ENCODE data around the gene EIPR1.
"Not testable (repeated sequence)": the region's sequence is repeated elsewhere in the genome, so short reads cannot be mapped to it uniquely, and the experiment has no call there.

Gene EIPR1

DNA sequence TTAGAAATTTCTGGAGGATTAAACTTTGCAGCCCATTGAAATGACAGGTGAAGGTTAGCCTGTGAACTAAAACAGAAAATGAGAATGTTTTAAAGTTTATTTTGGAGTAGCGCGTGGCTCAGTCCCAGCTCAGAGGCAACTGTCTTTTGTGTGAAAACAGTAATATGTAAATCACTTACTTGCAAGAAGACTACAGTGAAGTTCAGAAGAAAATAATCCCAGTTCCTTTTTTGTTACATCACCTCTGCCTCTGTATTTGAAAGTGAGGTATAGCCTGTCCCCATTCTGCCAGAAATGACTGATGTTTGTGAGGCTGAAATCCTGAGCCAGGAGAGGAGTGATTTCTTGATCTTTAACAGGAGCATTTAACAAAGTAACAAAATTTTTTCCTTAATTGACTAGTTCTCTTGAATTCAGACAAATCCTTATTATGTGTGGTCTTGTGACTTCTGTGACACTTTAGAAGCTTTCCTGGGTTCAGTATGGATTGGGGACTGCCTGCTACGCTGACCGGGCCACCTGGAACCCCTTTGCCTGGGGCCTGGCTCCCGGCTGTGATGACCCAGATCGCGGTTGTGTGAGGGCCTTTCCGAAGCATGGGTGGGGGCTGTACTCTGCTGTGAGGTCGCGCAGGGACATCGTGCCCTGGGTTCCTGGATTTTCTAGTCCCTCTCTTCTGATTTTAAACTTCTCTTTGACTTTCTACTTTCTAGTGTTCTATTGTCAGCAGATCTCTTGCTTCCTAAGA, 26.1 kb upstream of the EIPR1 start:
- DNase-seq, result no peak

GRCh38 chr2:3399829-3400228, 22.2 kb upstream of the EIPR1 start:
- DNase-seq, result no peak

DNA sequence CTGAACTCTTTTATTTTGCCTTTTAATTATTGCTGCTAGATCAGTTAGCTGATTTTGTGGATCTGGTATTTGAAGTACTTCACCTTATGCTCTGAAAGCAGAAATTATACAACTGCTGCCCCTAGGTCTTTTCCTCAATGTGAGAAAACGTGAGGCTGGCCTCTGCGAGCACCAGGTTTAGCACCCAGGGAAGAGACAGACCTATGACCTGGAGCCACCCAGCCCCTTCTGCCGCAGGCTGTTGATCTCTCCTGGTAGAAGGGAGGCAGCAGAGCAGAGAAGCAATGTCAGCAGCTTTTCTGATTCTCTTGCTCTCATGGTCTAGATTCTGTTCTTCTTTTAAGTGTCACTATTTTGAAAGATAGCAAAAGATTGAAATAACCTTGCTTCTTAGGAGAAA, 21.8 kb upstream of the EIPR1 start:
- no peak for DNase-seq

GRCh38 chr2:3398857-3399256, 21.2 kb upstream of the EIPR1 start:
- DNase-seq, result no peak

DNA sequence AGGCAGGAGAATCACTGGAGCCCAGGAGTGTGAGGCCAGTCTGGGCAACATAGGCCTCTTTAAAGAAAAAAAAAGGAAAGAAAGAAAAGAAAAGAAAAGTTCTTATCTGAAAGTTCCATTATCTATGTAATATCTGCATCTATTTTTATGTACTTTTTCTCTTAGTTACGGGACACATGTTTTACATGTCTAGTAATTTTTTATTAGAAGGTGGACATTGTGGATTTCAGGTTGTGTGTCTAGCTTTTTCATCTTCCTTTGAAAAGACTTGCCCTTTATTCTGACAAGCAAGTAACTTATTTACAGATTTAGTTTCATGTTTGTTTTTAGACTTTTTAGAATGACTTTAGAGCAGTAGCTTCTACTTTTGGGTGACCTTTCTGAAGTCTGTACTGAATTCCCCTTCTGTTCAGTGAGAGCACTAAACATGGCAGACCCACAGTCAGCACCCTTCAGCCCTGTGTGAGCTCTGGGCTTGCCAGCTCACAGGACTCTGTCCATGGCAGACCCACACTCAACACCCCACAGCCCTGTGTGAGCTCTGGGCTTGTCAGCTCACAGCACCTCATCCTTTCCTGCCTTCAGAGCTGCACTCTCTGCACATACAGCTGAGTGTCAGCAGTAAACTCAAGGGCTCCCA, 19.4 kb upstream of the EIPR1 start:
- no peak for DNase-seq

- no peak for DNase-seq
These were observed 14.6 kb upstream of the EIPR1 start for GRCh38 chr2:3392216-3392615.

DNA sequence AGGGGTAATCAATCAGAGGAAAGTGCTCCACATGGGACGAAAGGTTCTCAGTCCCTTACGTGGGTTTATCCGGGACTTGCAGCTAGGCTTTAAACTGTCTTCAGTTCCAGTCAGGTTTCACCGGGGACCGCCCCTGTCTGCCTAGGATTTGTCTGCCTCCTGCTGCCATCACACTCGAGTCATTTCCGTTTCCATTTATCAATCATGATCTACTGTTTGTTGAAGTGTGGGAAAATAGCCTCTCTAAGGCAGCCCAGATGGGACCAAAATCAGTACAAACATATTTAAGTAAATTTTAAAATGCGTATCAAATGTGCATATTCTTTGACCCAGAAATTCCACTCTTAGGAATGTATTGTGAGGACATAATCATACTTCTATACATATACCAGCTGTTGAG, 12.4 kb upstream of the EIPR1 start:
- DNase-seq, result no peak

- no peak for DNase-seq
These were observed 11.6 kb upstream of the EIPR1 start for GRCh38 chr2:3389193-3389592.

- no peak for DNase-seq
These were observed 10.8 kb upstream of the EIPR1 start for GRCh38 chr2:3388412-3388738.

DNA sequence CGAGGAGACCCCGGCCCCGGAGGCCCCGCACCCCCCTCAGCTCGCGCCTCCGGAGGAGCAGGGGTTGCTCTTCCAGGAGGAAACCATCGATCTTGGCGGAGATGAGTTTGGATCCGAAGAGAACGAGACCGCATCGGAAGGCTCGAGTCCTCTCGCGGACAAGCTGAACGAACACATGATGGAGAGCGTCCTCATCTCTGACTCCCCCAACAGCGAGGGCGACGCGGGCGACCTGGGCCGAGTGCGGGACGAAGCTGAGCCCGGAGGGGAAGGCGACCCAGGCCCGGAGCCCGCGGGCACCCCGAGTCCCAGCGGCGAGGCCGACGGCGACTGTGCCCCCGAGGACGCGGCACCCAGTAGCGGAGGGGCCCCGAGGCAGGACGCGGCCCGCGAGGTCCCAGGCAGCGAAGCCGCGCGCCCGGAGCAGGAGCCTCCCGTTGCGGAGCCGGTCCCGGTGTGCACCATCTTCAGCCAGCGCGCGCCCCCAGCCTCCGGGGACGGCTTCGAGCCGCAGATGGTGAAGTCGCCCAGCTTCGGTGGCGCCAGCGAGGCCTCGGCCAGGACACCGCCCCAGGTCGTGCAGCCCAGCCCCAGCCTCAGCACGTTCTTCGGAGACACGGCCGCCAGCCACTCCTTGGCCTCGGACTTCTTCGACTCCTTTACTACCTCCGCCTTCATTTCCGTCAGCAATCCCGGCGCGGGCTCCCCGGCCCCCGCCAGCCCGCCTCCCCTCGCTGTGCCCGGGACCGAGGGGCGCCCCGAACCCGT, 10.2 kb upstream of the EIPR1 start:
- DNase-seq, result no peak

GRCh38 chr2:3387011-3387410, 9.4 kb upstream of the EIPR1 start:
- DNase-seq, result no peak

- no peak for DNase-seq
These were observed 8.9 kb upstream of the EIPR1 start for GRCh38 chr2:3386448-3386958.

GRCh38 chr2:3379647-3380534, 2.3 kb upstream of the EIPR1 start, which contains the start of gene TRAPPC12:
Gene TRAPPC12, plus strand, starts transcription at chr2:3379694. Its CDS starts 7,930 bp downstream, at chr2:3387624.
- DNase-seq, result peak; percentile 88

DNA sequence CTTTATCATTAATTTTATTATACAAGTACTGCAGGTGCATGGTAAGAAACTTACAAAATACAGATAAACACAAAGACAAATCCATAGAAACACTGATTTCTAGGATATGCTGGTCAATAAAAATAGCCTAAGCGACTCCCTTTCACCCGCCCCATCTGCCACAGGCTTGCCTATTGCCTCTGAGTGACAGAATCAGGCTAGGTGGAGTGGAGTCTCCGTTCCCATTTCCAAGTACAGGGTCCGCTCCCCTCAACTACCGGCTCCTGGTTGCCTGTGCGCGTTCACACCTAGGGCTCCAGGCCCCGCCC, 1.7 kb upstream of the EIPR1 start:
- no peak for DNase-seq

GRCh38 chr2:3377279-3377611, 373 bp downstream of the EIPR1 start:
- DNase-seq, result peak; percentile 40

DNA sequence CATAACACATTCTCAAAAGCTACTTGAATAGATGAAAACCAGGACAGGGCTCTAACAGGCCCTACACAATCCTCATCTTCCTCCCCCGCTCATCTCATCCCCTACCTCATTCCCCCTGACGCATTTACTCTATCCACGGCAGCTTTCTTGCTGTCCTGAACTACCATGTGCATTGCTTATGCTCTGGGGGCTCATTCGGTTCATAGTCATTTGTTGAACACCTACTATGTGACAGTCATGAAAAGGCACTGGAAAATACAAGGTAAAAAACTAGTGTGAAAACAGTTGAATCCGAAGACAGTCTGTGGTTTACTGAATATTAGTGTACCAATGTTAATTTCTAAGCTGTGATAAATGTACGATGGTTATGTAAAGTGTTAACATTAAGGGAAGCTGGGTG, 797 bp downstream of the EIPR1 start:
- no peak for DNase-seq

DNA sequence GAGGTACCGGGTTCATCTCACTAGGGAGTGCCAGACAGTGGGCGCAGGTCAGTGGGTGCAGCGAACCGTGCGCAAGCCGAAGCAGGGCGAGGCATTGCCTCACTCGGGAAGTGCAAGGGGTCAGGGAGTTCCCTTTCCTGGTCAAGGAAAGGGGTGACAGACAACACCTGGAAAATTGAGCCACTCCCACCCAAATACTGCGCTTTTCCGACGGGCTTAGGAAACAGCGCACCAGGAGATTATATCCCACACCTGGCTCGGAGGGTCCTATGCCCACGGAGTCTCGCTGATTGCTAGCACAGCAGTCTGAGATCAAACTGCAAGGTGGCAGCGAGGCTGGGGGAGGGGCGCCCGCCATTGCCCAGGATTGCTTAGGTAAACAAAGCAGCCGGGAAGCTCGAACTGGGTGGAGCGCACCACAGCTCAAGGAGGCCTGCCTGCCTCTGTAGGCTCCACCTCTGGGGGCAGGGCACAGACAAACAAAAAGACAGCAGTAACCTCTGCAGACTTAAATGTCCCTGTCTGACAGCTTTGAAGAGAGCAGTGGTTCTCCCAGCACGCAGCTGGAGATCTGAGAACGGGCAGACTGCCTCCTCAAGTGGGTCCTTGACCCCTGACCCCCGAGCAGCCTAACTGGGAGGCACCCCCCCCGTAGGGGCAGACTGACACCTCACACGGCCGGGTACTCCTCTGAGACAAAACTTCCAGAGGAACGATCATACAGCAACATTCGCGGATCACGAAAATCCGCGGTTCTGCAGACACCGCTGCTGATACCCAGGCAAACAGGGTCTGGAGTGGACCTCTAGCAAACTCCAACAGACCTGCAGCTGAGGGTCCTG, 8.1 kb downstream of the EIPR1 start:
- DNase-seq, result not testable (repeated sequence)

DNA sequence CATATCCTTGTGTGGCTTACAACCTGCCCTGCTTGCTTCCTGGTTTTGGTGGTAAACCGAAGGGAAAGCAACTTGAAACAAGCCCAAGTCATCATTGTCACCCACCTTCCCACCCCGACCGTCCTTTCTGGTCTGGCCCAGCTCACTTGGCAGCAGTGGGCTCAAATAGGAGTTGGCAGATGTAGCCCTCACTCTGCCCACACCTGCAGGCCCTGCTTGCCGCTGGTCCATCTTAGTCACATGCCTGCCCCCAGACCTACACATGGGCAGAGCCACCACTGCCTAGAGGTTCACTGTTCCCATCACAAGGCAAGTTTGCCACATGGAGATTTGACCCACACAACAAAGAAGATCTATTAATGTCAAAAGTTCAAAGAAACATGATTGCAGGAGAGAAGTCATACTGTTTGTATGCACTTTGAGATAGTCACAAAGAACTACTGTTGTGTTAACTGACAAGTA, 9.3 kb downstream of the EIPR1 start:
- DNase-seq, result no peak

- no peak for DNase-seq
These were observed 12.4 kb downstream of the EIPR1 start for GRCh38 chr2:3365219-3365618.

GRCh38 chr2:3361518-3362389, 15.9 kb downstream of the EIPR1 start:
- no peak for DNase-seq

DNA sequence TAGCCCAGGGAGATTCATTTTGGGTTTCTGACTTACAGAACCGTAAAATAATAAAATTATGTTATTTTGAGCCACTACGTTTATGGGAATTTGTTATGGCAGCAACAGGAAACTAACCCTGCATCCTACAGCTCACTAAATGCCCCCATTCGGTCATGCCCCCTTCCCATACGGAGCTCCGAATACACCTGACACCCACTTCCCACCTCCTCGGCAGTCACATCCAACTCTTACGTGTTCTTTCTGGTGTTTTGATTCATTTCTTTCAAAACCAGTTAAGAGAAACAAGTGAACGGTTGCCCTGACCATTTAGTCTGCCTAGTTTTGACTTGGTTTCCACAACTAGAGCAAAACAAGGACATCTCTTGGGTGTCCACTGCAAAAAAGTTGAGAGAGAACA, 19.7 kb downstream of the EIPR1 start:
- no peak for DNase-seq

Measured in fibroblast of skin of abdomen (primary cell).